A549 (cell line): Measurements from ENCODE around the gene UIMC1. TPM values are rescaled to one million over a fixed set of nuclear protein-coding genes. Genes with fewer than 3 reads are reported as not detected.

Experiments
- ATAC-seq, 2 experiments: fragments of 200-7000 bp in 1 of 2; fragments of >200 bp in 1 of 2; cut with Nextera tagmentation in 1 of 2; cut with Tn5 transposase in 1 of 2; 3 replicates each; pipeline versions ENCODE4 v1.8.0 to v1.9.1; 2018 to 2020; ENCODE audit warnings: mild to moderate bottlenecking in 1 of 2, moderate library complexity in 1 of 2
- CTCF ChIA-PET: fragments of 300-600 bp; sonication (Branson Sonifier 250); formaldehyde crosslinking; extraction: SDS; loops from one replicate; lab custom pipeline; 2021; ENCODE audit warnings: antibody characterized with exemption, inconsistent platforms; lab: Yijun Ruan, JAX
- POLR2A ChIA-PET: fragments of 350-600 bp; formaldehyde crosslinking; extraction: SDS; loops from one replicate; lab custom pipeline; 2021; ENCODE audit warnings: antibody characterized with exemption, inconsistent platforms; lab: Yijun Ruan, JAX
- DNase-seq, 2 experiments: peaks; one replicate each; pipeline versions ENCODE4 v3.0.0 to v3.0.0-alpha.2; 2011 to 2016; ENCODE audit warnings: low read depth in 1 of 2, low spot score in 1 of 2
- FAIRE-seq: peaks from 2 replicates; lab custom pipeline; 2011; peaks lifted over from hg19 to GRCh38; lab: Jason Lieb, UNC
- H3K27ac ChIP-seq, 2 experiments: fragments of >200 bp; sonication (Bioruptor Twin); formaldehyde crosslinking; 3 replicates each; pipeline ENCODE4 v1.5.1; 2016 to 2017
- H3K4me1 ChIP-seq: fragments of >200 bp; sonication (Bioruptor Twin); formaldehyde crosslinking; 3 replicates; pipeline ENCODE4 v1.6.1; 2016
- H3K4me2 ChIP-seq: fragments of >200 bp; sonication (Bioruptor Twin); formaldehyde crosslinking; 3 replicates; pipeline ENCODE4 v1.6.1; 2016
- H3K4me3 ChIP-seq: fragments of >200 bp; sonication (Bioruptor Twin); formaldehyde crosslinking; 3 replicates; pipeline ENCODE4 v1.5.1; 2016
- H3K9me3 ChIP-seq: fragments of >200 bp; sonication (Bioruptor Twin); formaldehyde crosslinking; 3 replicates; pipeline ENCODE4 v1.6.1; 2016
- BHLHE40 ChIP-seq: IDR thresholded peaks from 2 replicates; pipeline ENCODE4 v1.6.1; 2012; ENCODE audit warnings: low read depth, low read length, inconsistent platforms
- CBX8 ChIP-seq: fragments of 200-600 bp; sonication (generic); IDR thresholded peaks from 2 replicates; pipeline ENCODE4 v1.6.1; 2016
- CHD2 ChIP-seq: fragments of 150-350 bp; IDR thresholded peaks from 2 replicates; pipeline ENCODE4 v1.6.1; 2014; ENCODE audit warnings: low read length; ENCODE audit not compliant: partially characterized antibody
- ESRRA ChIP-seq: fragments of 150-350 bp; IDR thresholded peaks from 2 replicates; pipeline ENCODE4 v1.6.1; 2014; ENCODE audit warnings: mild to moderate bottlenecking, low read length, borderline replicate concordance
- HDAC2 ChIP-seq: fragments of 200-600 bp; sonication (generic); IDR thresholded peaks from 2 replicates; pipeline ENCODE4 v1.6.1; 2016
- HOXA7 ChIP-seq: fragments of 250-450 bp; sonication (Bioruptor Pico); IDR thresholded peaks from 2 replicates; pipeline ENCODE4 v1.5.0; 2020; ENCODE audit warnings: mild to moderate bottlenecking, moderate library complexity
- JUN ChIP-seq, 2 experiments: fragments of >200 bp; sonication (Bioruptor Twin); formaldehyde crosslinking; IDR thresholded peaks; 2 replicates in 1 of 2; 3 replicates in 1 of 2; pipeline ENCODE4 v1.6.1; 2016 to 2017
- KDM5A ChIP-seq: fragments of 200-600 bp; sonication (generic); IDR thresholded peaks from 2 replicates; pipeline ENCODE4 v1.6.1; 2016; ENCODE audit warnings: antibody characterized with exemption, mild to moderate bottlenecking
- MAFK ChIP-seq: fragments of 450-650 bp; IDR thresholded peaks from 2 replicates; pipeline ENCODE4 v1.6.1; 2014; ENCODE audit not compliant: partially characterized antibody
- MAX ChIP-seq: IDR thresholded peaks from 2 replicates; pipeline ENCODE4 v1.6.1; 2012
- NFE2L2 ChIP-seq: fragments of 150-350 bp; conservative IDR thresholded peaks from 2 replicates; pipeline ENCODE4 v1.6.1; 2014; ENCODE audit warnings: low read length
- PHF8 ChIP-seq: fragments of 200-600 bp; sonication (generic); IDR thresholded peaks from 2 replicates; pipeline ENCODE4 v1.6.1; 2016; ENCODE audit warnings: low read depth, mild to moderate bottlenecking, antibody characterized with exemption, moderate library complexity, borderline replicate concordance
- POLR2A ChIP-seq: IDR thresholded peaks from 2 replicates; pipeline ENCODE4 v1.6.1; 2012; ENCODE audit warnings: mild to moderate bottlenecking, low read length
- SREBF2 ChIP-seq: fragments of 450-650 bp; IDR thresholded peaks from 2 replicates; pipeline ENCODE4 v1.6.1; 2014; ENCODE audit warnings: mild to moderate bottlenecking, moderate library complexity
- ZFP36 ChIP-seq: fragments of 450-650 bp; IDR thresholded peaks from 2 replicates; pipeline ENCODE4 v1.6.1; 2014; ENCODE audit warnings: borderline replicate concordance; ENCODE audit not compliant: partially characterized antibody
- ZNF302 ChIP-seq: fragments of 250-450 bp; sonication (Bioruptor Pico); IDR thresholded peaks from 2 replicates; pipeline ENCODE4 v1.9.0; 2021; ENCODE audit warnings: inconsistent platforms, mild to moderate bottlenecking, moderate library complexity
- WGBS: methylation state at CpG from one replicate; pipeline ENCODE4 v1.1.6; 2017; ENCODE audit errors: missing lambda C conversion rate; 5-methylcytosine and 5-hydroxymethylcytosine counted together
- polyA plus RNA-seq, 4 experiments: library from polyadenylated mRNA; depleted of rRNA in 3 of 4; stranded (reverse); fragments of >200 nt; fragmentation: RNase III in 1 of 4; extraction: RNeasy Plus Mini Kit Qiagen cat#74134 plus additional on column Dnase treatment in 1 of 4; gene quantifications; 2 replicates in 3 of 4; 3 replicates in 1 of 4; pipeline ENCODE4 v1.2.3, GENCODE V29; 2011 to 2017
- TF ChIP-seq, protein P1 (sequence below): fragments of >200 bp; sonication (Bioruptor Twin); formaldehyde crosslinking; IDR thresholded peaks from 3 replicates; pipeline ENCODE4 v1.6.1; 2016
- TF ChIP-seq, protein P2 (sequence below): fragments of 200-600 bp; sonication (generic); IDR thresholded peaks from 2 replicates; pipeline ENCODE4 v1.6.1; 2016; ENCODE audit warnings: antibody characterized with exemption, mild to moderate bottlenecking, moderate library complexity

Gene UIMC1
- polyA plus RNA-seq, 2 of the 4 experiments (the other 2 are of a cell fraction) = 47.8 to 52.5 TPM

DNA sequence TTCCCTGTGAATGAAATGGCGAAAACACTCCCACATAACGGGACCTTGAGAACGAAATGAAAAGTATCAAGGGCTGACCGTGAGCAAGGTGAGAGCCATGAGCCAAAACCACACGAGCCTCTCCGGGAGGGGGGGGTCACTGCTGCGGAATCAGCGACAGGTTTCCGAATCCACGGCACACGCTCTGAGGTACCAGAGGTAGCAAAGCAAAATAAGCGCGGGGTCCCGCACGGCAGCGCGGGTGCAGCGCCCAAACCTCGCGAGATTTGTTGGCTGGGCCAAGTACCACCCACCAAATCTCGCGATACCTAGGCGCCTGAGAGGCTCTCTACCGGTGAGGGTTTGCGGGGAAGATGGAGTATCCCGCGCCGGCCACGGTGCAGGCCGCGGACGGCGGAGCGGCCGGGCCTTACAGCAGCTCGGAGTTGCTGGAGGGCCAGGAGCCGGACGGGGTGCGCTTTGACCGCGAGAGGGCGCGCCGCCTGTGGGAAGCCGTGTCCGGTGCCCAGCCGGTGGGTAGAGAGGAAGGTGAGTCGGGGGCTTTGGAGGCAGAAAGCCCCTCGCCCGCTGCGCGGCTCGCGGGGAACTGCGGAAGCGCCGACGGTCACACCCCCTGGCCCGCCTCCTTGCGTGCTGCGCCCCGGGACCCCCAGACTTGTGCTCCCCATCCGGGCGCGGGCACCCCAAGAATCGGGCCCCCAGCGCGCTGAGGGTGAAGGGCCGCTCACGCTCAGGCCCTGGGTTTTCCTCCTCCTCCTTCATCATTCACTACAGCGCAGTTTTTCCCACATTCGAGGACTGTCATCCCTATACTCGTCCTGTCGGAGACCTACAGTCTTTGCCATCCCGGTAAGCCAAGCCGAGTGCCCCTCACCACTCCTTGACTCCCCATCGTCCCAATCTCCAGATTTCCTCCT is 16.1 kb upstream of the UIMC1 start, which contains the start of gene ZNF346:
Gene ZNF346, plus strand, starts transcription at position 311 of the 917 bp plus-strand sequence. Its CDS starts 43 bp downstream, at position 354.
- DNase-seq = peak; percentile 92 to 100
- H3K4me2 ChIP-seq = peak within 1 kb of the TSS; percentile 92
- TF ChIP-seq, protein P1, sequence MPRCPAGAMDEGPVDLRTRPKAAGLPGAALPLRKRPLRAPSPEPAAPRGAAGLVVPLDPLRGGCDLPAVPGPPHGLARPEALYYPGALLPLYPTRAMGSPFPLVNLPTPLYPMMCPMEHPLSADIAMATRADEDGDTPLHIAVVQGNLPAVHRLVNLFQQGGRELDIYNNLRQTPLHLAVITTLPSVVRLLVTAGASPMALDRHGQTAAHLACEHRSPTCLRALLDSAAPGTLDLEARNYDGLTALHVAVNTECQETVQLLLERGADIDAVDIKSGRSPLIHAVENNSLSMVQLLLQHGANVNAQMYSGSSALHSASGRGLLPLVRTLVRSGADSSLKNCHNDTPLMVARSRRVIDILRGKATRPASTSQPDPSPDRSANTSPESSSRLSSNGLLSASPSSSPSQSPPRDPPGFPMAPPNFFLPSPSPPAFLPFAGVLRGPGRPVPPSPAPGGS = peak; percentile 89
- TF ChIP-seq KDM5A = peak; percentile 46; the same call in 1 of the 2 replicates
- TF ChIP-seq MAX = peak; percentile 40; the same call in 1 of the 2 replicates
- no peak for TF ChIP-seq ESRRA
- TF ChIP-seq PHF8 = peak; percentile 98
- peak; percentile 34 to 72; a peak in 4 of 5 replicates for TF ChIP-seq JUN (IDR thresholded peaks at IDR 0.05)
- TF ChIP-seq, protein P2, sequence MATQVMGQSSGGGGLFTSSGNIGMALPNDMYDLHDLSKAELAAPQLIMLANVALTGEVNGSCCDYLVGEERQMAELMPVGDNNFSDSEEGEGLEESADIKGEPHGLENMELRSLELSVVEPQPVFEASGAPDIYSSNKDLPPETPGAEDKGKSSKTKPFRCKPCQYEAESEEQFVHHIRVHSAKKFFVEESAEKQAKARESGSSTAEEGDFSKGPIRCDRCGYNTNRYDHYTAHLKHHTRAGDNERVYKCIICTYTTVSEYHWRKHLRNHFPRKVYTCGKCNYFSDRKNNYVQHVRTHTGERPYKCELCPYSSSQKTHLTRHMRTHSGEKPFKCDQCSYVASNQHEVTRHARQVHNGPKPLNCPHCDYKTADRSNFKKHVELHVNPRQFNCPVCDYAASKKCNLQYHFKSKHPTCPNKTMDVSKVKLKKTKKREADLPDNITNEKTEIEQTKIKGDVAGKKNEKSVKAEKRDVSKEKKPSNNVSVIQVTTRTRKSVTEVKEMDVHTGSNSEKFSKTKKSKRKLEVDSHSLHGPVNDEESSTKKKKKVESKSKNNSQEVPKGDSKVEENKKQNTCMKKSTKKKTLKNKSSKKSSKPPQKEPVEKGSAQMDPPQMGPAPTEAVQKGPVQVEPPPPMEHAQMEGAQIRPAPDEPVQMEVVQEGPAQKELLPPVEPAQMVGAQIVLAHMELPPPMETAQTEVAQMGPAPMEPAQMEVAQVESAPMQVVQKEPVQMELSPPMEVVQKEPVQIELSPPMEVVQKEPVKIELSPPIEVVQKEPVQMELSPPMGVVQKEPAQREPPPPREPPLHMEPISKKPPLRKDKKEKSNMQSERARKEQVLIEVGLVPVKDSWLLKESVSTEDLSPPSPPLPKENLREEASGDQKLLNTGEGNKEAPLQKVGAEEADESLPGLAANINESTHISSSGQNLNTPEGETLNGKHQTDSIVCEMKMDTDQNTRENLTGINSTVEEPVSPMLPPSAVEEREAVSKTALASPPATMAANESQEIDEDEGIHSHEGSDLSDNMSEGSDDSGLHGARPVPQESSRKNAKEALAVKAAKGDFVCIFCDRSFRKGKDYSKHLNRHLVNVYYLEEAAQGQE = peak; percentile 95
- peak; percentile 96 for TF ChIP-seq CHD2
- TF ChIP-seq SREBF2 = no peak
- peak; percentile 79 for TF ChIP-seq POLR2A
- TF ChIP-seq, all 56 proteins: peak for 8
- ChIA-PET CTCF (interaction anchor here (0.8 to 1.6 kb wide), 10 partner anchors 9 to 362 kb away, joined by 3 to 7 read pairs (median 3); partner anchors contain the start of gene UIMC1), POLR2A (no interaction called here)
- Histone ChIP-seq H3K9me3 (no peaks in the 10 kb centered on the region), H3K27ac (peak within 1 kb of the TSS; percentile 95 to 98), H3K4me3 (peak within 1 kb of the TSS; percentile 95), H3K4me1 (peaks cover 25% of the 10 kb centered on the region)
- FAIRE-seq (no peak), ATAC-seq (peak; percentile 95 to 98)
- WGBS = 1% methylated on average over 48 of the region's 77 CpGs

DNA sequence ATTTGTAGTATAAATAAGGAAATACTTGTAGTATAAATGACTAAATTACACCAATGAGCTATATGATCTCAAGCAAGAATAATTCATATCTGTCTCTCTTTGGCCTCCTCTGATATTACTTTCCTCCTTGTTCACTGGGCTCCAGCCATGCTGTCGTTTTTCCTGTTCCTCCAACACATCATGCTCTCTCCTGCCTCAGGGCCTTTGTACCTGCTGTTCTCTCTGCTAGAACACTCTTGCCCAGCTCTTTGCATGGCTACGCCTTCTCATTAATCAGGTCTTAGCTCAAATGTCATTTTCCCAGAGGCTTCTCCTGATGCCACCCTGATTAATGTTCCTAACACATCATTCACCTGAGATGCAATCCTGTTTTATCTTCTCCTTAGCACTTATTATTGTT is 13.5 kb upstream of the UIMC1 start:
- H3K4me1 ChIP-seq = peaks cover 21% of the 10 kb centered on the region
- ATAC-seq = no peak
- H3K4me3 ChIP-seq = no peak overlapping the region
- no peak for TF ChIP-seq SREBF2
- TF ChIP-seq MAFK = no peak
- TF ChIP-seq HOXA7 (CRISPR knock-in tag) = no peak
- no peak for TF ChIP-seq ZFP36
- TF ChIP-seq ZNF302 = no peak
- no peak for TF ChIP-seq CBX8
- TF ChIP-seq BHLHE40 = no peak
- no peak for TF ChIP-seq NFE2L2
- TF ChIP-seq HDAC2 = no peak
- TF ChIP-seq, protein P2 = no peak
- WGBS = 88% methylated on average over 2 of the region's 2 CpGs
- H3K9me3 ChIP-seq = no peaks in the 10 kb centered on the region
- H3K27ac ChIP-seq = no peak overlapping the region
- ChIA-PET CTCF (interaction anchor here (0.6 to 2.3 kb wide), 9 partner anchors 9 to 384 kb away, joined by 3 to 5 read pairs (median 3); partner anchors contain the start of gene FGFR4), POLR2A (interaction anchor here (0.6 kb wide), 1 partner anchor 13 kb away, joined by 6 read pairs; the partner anchor contains the start of gene UIMC1)
- no peak for DNase-seq
- H3K4me2 ChIP-seq = no peak overlapping the region
- no peak for FAIRE-seq
